ENCODE results near the gene COLEC11. TPM values are rescaled to one million over a fixed set of nuclear protein-coding genes. Genes with fewer than 3 reads are reported as not detected.

Gene COLEC11
- total RNA-seq, 1 donor from 2014 or later, result 0.26 TPM

- Histone ChIP-seq H3K4me3 (ENCODE audit: low read depth, low read length) (no peak overlapping the region), H3K36me3 (ENCODE audit: control insufficient read depth, insufficient read depth, low read length) (peaks cover 17% of the 10 kb centered on the region), H3K27me3 (ENCODE audit: control insufficient read depth, insufficient read depth, low read length) (no peaks in the 10 kb centered on the region)
- no peak for DNase-seq (ENCODE audit: low read depth)
- no peak for TF ChIP-seq CTCF (IDR thresholded peaks at IDR 0.05; ENCODE audit: insufficient read depth, low read length, severe bottlenecking)
- FAIRE-seq, result no peak
These were observed 13.3 kb upstream of the COLEC11 start for GRCh38 chr2:3581367-3582262.

- no peak for TF ChIP-seq CTCF (IDR thresholded peaks at IDR 0.05; ENCODE audit: insufficient read depth, low read length, severe bottlenecking)
- Histone ChIP-seq H3K4me3 (ENCODE audit: low read depth, low read length) (no peak overlapping the region), H3K27me3 (ENCODE audit: control insufficient read depth, insufficient read depth, low read length) (no peaks in the 10 kb centered on the region), H3K36me3 (ENCODE audit: control insufficient read depth, insufficient read depth, low read length) (peaks cover 15% of the 10 kb centered on the region)
- FAIRE-seq (no peak), DNase-seq (ENCODE audit: low read depth) (no peak)
These were observed 10.8 kb upstream of the COLEC11 start for GRCh38 chr2:3584076-3584475.

- TF ChIP-seq CTCF (IDR thresholded peaks at IDR 0.05; ENCODE audit: insufficient read depth, low read length, severe bottlenecking), result no peak
- Histone ChIP-seq H3K36me3 (ENCODE audit: control insufficient read depth, insufficient read depth, low read length) (peaks cover 12% of the 10 kb centered on the region), H3K27me3 (ENCODE audit: control insufficient read depth, insufficient read depth, low read length) (no peaks in the 10 kb centered on the region), H3K4me3 (ENCODE audit: low read depth, low read length) (no peak overlapping the region)
- no peak for FAIRE-seq
- DNase-seq (ENCODE audit: low read depth), result no peak
These were observed 10.2 kb upstream of the COLEC11 start for GRCh38 chr2:3584608-3585260.

- no peaks in the 10 kb centered on the region for H3K27me3 ChIP-seq (ENCODE audit: control insufficient read depth, insufficient read depth, low read length)
- H3K36me3 ChIP-seq (ENCODE audit: control insufficient read depth, insufficient read depth, low read length), result peaks cover 6% of the 10 kb centered on the region
- no peak overlapping the region for H3K4me3 ChIP-seq (ENCODE audit: low read depth, low read length)
- DNase-seq (ENCODE audit: low read depth) (no peak), FAIRE-seq (no peak)
- no peak for TF ChIP-seq CTCF (IDR thresholded peaks at IDR 0.05; ENCODE audit: insufficient read depth, low read length, severe bottlenecking)
These were observed 9.4 kb upstream of the COLEC11 start for GRCh38 chr2:3585261-3586109.

GRCh38 chr2:3586220-3586619 is 8.7 kb upstream of the COLEC11 start:
- FAIRE-seq (no peak), DNase-seq (ENCODE audit: low read depth) (no peak)
- H3K4me3 ChIP-seq (ENCODE audit: low read depth, low read length), result no peak overlapping the region
- peaks cover 5% of the 10 kb centered on the region for H3K36me3 ChIP-seq (ENCODE audit: control insufficient read depth, insufficient read depth, low read length)
- no peaks in the 10 kb centered on the region for H3K27me3 ChIP-seq (ENCODE audit: control insufficient read depth, insufficient read depth, low read length)
- no peak for TF ChIP-seq CTCF (IDR thresholded peaks at IDR 0.05; ENCODE audit: insufficient read depth, low read length, severe bottlenecking)
